Measurements from ENCODE around the gene WNT1.

Gene WNT1

GRCh38 chr12:48936379-48936979 lies 41.6 kb upstream of the WNT1 start:
- in situ Hi-C loops (cut with HindIII; ENCODE audit: low sequenced_read_pairs), result no loop called here

DNA sequence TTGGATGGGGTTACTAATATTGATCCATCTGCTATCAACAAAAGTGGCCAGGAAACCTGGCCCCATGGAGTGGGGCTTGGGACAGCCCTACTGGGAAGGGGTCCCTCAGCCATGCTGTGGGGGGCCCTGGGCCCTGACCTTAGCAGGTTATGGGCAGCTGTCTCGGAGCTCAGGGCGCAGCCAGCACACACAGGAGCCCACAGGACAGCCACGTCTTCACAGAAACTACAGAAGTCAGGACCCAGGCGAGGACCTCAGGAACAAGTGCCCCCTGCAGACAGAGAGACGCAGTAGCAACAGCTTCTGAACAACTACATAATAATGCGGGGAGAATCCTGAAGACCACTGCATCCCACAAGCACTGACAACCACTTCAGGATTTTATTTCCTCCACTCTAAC lies 41.0 kb upstream of the WNT1 start:
- DNase-seq (ENCODE audit: low read depth, low spot score), result no peak
- TF ChIP-seq, protein P1, sequence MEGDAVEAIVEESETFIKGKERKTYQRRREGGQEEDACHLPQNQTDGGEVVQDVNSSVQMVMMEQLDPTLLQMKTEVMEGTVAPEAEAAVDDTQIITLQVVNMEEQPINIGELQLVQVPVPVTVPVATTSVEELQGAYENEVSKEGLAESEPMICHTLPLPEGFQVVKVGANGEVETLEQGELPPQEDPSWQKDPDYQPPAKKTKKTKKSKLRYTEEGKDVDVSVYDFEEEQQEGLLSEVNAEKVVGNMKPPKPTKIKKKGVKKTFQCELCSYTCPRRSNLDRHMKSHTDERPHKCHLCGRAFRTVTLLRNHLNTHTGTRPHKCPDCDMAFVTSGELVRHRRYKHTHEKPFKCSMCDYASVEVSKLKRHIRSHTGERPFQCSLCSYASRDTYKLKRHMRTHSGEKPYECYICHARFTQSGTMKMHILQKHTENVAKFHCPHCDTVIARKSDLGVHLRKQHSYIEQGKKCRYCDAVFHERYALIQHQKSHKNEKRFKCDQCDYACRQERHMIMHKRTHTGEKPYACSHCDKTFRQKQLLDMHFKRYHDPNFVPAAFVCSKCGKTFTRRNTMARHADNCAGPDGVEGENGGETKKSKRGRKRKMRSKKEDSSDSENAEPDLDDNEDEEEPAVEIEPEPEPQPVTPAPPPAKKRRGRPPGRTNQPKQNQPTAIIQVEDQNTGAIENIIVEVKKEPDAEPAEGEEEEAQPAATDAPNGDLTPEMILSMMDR (IDR thresholded peaks at IDR 0.05; ENCODE audit: low read depth, low read length), result peak; percentile 33
- in situ Hi-C loops (cut with HindIII; ENCODE audit: low sequenced_read_pairs), result no loop called here
- no peak overlapping the region for H3K4me3 ChIP-seq (ENCODE audit: low read depth, low read length)

More at GRCh38 chr12:48936379-48936979, 41.6 kb upstream of the WNT1 start:
- no peak overlapping the region for H3K4me3 ChIP-seq (ENCODE audit: low read depth, low read length)
- TF ChIP-seq, protein P1 (IDR thresholded peaks at IDR 0.05; ENCODE audit: low read depth, low read length), result peak; percentile 95
- peak; percentile 62 for DNase-seq (ENCODE audit: low read depth, low spot score)

- DNase-seq (ENCODE audit: low read depth, low spot score), result no peak
- TF ChIP-seq, protein P1 (IDR thresholded peaks at IDR 0.05; ENCODE audit: low read depth, low read length), result no peak
- in situ Hi-C loops (cut with HindIII; ENCODE audit: low sequenced_read_pairs), result no loop called here
- H3K4me3 ChIP-seq (ENCODE audit: low read depth, low read length), result no peak overlapping the region
Observed at GRCh38 chr12:48938805-48939204, 39.3 kb upstream of the WNT1 start.

GRCh38 chr12:48940181-48940580 lies 37.9 kb upstream of the WNT1 start:
- TF ChIP-seq, protein P1 (IDR thresholded peaks at IDR 0.05; ENCODE audit: low read depth, low read length), result no peak
- no peak for DNase-seq (ENCODE audit: low read depth, low spot score)

DNA sequence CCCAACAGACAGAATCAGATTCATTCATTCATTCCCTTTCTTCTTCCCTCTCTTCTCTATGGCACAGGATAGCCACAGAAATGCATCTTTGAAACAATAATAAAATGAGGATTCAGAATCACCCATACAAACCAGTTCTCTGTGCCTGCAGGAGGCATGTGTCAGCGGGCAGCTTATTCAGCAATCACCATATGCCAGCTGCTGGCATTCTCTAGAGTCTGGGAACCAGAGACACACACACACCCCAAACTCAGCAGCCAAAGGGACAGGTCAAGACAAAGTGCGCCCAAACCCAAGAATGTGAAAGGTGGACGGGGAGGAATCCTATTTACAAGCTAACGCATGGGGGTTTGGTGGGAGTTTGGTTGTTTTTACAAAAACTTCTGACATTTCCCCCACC lies 34.9 kb upstream of the WNT1 start:
- no peak overlapping the region for H3K4me3 ChIP-seq (ENCODE audit: low read depth, low read length)
- in situ Hi-C loops (cut with HindIII; ENCODE audit: low sequenced_read_pairs), result no loop called here
- no peak for DNase-seq (ENCODE audit: low read depth, low spot score)
- TF ChIP-seq, protein P1 (IDR thresholded peaks at IDR 0.05; ENCODE audit: low read depth, low read length), result no peak

More at GRCh38 chr12:48940181-48940580, 37.9 kb upstream of the WNT1 start:
- H3K4me3 ChIP-seq (ENCODE audit: low read depth, low read length), result no peak overlapping the region
- in situ Hi-C loops (cut with HindIII; ENCODE audit: low sequenced_read_pairs), result no loop called here

- peak; percentile 26 for DNase-seq (ENCODE audit: low read depth, low spot score)
- in situ Hi-C loops (cut with HindIII; ENCODE audit: low sequenced_read_pairs), result no loop called here
- TF ChIP-seq, protein P1 (IDR thresholded peaks at IDR 0.05; ENCODE audit: low read depth, low read length), result no peak
- no peak overlapping the region for H3K4me3 ChIP-seq (ENCODE audit: low read depth, low read length)
Observed at GRCh38 chr12:48946205-48946604, 31.9 kb upstream of the WNT1 start.
